Activated B cell treated with CpG ODN at 0.5 μM for 24 hours (primary cell): Measurements from ENCODE around the gene ZNF682. TPM values are rescaled to one million over a fixed set of nuclear protein-coding genes. Genes with fewer than 3 reads are reported as not detected.
A peak's percentile ranks its signal among the peaks of the same experiment; 100 is the strongest.

Source experiments
- ATAC-seq: fragments of 200-7000 bp; cut with Tn5 transposase; one replicate; pipeline ENCODE4 v1.10.0; 2021; ENCODE audit warnings: low read depth, mild to moderate bottlenecking, moderate library complexity
- CTCF ChIA-PET: fragments of 350-600 bp; sonication (Branson Sonifier 250); formaldehyde crosslinking; loops from one replicate; lab custom pipeline; 2021; ENCODE audit warnings: antibody characterized with exemption; lab: Charles Lee
- POLR2A ChIA-PET: fragments of 350-600 bp; sonication (Branson Sonifier 250); formaldehyde crosslinking; loops from one replicate; lab custom pipeline; 2021; ENCODE audit warnings: antibody characterized with exemption; lab: Charles Lee
- DNase-seq: peaks from one replicate; pipeline ENCODE4 v3.0.0; 2022
- H3K27ac Mint-ChIP-seq: one replicate; pipeline ENCODE4 v1.8.0; 2020; ENCODE audit warnings: mixed read lengths
- H3K27me3 Mint-ChIP-seq: one replicate; pipeline ENCODE4 v1.8.0; 2021; ENCODE audit warnings: mixed read lengths
- H3K36me3 Mint-ChIP-seq: one replicate; pipeline ENCODE4 v1.8.0; 2021; ENCODE audit warnings: low read depth, mixed read lengths
- H3K4me1 Mint-ChIP-seq: one replicate; pipeline ENCODE4 v1.8.0; 2021; ENCODE audit warnings: mixed read lengths
- H3K4me3 Mint-ChIP-seq: one replicate; pipeline ENCODE4 v1.8.0; 2020; ENCODE audit warnings: mild to moderate bottlenecking, mixed read lengths
- H3K9me3 Mint-ChIP-seq: one replicate; pipeline ENCODE4 v1.8.0; 2020; ENCODE audit warnings: mixed read lengths
- intact Hi-C: fragments of 100-400 bp; cut with micrococcal nuclease; formaldehyde crosslinking; loops from one replicate; pipeline ENCODE4 v1.15.1; 2024
- total RNA-seq: library from RNA; stranded (reverse); gene quantifications from 2 replicates; pipeline ENCODE4 v1.2.3, GENCODE V29; 2022
- TF ChIP-seq, protein P1 (sequence below): fragments of 200-600 bp; IDR thresholded peaks from one replicate; pipeline ENCODE4 v1.8.0; 2022; ENCODE audit warnings: antibody characterized with exemption, mild to moderate bottlenecking

The ZNF682 gene
- total RNA-seq, 1 donor from 2014 or later = 19.9 TPM

DNA sequence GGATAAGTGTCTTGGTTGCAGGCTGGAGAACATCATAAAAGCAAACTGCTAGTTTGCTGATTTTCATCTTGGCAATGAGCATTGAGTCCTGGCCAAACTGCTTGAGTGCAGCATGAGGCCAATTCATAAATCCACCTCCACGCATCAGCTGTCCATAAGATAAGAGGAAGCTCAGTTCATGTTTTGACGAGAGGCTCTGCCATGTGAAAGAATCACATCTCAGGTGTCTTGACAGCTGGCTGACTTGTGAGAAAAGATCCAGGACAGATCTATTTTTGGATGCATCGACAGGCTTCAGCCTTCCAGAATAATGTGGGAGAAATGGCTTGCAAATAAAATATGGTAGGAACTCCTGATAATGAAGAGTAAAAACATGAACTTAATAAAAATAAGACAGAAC lies 5.4 kb upstream of the ZNF682 start:
- ATAC-seq (no peak), DNase-seq (no peak)
- Mint-ChIP-seq H3K4me1 (no peaks in the 10 kb centered on the region), H3K9me3 (no peaks in the 10 kb centered on the region), H3K36me3 (no peaks in the 10 kb centered on the region), H3K27ac (no peak overlapping the region), H3K27me3 (no peaks in the 10 kb centered on the region), H3K4me3 (no peak overlapping the region)
- TF ChIP-seq, protein P1, sequence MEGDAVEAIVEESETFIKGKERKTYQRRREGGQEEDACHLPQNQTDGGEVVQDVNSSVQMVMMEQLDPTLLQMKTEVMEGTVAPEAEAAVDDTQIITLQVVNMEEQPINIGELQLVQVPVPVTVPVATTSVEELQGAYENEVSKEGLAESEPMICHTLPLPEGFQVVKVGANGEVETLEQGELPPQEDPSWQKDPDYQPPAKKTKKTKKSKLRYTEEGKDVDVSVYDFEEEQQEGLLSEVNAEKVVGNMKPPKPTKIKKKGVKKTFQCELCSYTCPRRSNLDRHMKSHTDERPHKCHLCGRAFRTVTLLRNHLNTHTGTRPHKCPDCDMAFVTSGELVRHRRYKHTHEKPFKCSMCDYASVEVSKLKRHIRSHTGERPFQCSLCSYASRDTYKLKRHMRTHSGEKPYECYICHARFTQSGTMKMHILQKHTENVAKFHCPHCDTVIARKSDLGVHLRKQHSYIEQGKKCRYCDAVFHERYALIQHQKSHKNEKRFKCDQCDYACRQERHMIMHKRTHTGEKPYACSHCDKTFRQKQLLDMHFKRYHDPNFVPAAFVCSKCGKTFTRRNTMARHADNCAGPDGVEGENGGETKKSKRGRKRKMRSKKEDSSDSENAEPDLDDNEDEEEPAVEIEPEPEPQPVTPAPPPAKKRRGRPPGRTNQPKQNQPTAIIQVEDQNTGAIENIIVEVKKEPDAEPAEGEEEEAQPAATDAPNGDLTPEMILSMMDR = no peak
- intact Hi-C loops = no loop called here
- ChIA-PET CTCF (no interaction called here), POLR2A (no interaction called here)

DNA sequence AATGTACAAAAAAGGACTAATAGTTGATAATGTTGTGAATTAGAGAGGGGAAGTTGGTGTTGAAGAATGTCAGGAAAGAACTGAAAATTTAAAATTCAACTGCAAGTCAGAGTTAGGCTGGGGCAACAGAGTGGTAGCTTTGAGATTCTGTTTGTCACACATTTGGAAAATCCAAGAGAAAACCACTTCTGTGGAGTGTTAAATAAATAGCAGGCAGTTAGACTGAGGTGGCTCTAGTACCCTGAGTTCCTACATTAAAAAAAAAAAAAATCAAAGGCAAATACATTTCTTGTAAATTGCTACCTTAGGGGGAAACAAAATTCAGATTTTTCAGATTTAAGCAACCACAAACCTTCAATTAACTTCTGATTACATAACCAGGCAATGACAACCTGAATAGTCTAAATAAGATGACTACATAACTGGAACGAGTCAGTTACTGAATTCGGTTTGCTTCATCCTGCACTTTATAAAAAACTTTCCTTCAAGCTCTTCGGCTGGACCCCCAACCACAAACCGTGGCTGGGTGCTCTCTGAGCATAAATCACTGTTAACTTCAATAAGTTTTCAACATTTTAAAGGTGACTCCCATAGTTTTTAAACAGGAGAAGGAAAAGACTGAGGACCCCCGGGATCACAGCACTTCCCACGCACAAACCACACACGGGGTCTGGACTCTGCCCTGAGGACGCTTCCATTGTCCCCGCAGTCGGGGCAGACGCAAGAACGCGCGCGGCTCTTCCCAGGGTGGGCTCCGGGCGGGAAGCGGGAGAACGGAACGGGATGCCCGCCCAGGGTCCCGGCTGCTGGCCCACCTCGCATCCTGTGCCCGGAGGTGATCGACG lies 725 bp downstream of the ZNF682 start:
- H3K36me3 Mint-ChIP-seq = peaks cover 3% of the 10 kb centered on the region

DNA sequence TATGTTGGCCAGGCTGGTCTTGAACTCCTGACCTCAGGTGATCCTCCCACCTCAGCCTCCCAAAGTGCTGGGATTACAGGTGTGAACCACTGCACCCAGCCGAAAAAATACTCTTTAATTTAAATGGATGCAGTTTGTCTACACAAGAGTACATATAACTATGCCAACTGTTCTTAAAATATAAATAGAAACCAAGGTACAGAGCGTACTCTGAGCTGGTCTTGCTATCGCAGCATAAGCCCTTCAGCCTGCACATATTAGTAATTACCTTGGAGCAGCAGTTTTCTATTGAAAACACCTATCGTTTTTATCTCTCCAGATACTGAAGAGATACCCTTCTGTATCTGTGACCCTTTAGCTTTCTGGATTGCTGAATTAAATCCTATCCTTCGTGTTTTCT lies 3.4 kb downstream of the ZNF682 start:
- H3K36me3 Mint-ChIP-seq = peaks cover 12% of the 10 kb centered on the region
- H3K27me3 Mint-ChIP-seq = no peaks in the 10 kb centered on the region
- DNase-seq = no peak
- no peaks in the 10 kb centered on the region for H3K9me3 Mint-ChIP-seq
- H3K4me1 Mint-ChIP-seq = peaks cover 14% of the 10 kb centered on the region
- ChIA-PET CTCF (no interaction called here), POLR2A (interaction anchor here (0.7 kb wide), 1 partner anchor 16 kb away, joined by 4 read pairs; no protein-coding TSS in a partner anchor)
- no peak overlapping the region for H3K27ac Mint-ChIP-seq
- no peak overlapping the region for H3K4me3 Mint-ChIP-seq
- no peak for ATAC-seq
- TF ChIP-seq, protein P1 = no peak
- intact Hi-C loops = loop anchor here (5.0 kb wide), 1 partner anchor 131 kb away; the partner anchor contains the start of gene ZNF486

More for the DNA sequence above, 725 bp downstream of the ZNF682 start:
- no peaks in the 10 kb centered on the region for H3K9me3 Mint-ChIP-seq
- no peak for ATAC-seq
- no peaks in the 10 kb centered on the region for H3K27me3 Mint-ChIP-seq
- peak overlapping the region; percentile 98 for H3K4me3 Mint-ChIP-seq
- ChIA-PET CTCF (interaction anchor here (1.0 kb wide), 2 partner anchors 14 to 200 kb away, joined by 3 to 7 read pairs; no protein-coding TSS in a partner anchor), POLR2A (interaction anchor here (0.6 to 2.8 kb wide), 18 partner anchors 9 to 1290 kb away, joined by 3 to 44 read pairs (median 4); partner anchors contain the start of genes ATP13A1, NDUFA13, TSSK6 and ZNF14)
- peaks cover 14% of the 10 kb centered on the region for H3K4me1 Mint-ChIP-seq
- DNase-seq = no peak
- intact Hi-C loops = loop anchor here (1.0 to 5.0 kb wide), 5 partner anchors 14 to 200 kb away; partner anchors contain the start of genes ZNF486 and ZNF90
- TF ChIP-seq, protein P1 = no peak
- H3K27ac Mint-ChIP-seq = peak overlapping the region; percentile 56

DNA sequence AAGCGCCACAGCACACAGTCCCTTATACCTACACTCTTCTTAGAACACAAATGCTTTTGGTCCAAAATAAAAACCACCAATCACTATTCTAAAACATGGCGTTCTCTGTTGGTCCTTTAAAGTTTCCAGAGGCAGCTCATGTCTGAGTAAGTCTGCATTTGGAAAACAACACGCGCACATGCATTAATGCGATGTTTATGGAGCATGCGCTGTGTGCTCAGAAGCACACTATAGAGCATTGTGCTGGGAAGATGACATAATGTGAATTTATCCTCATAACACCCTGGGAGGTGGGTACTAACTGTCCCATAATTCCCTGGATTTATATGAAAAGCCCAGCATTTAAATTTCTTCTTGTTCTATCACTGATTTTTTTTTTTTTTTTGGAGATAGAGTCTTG lies 10.7 kb downstream of the ZNF682 start:
- H3K27ac Mint-ChIP-seq = no peak overlapping the region
- POLR2A ChIA-PET = interaction anchor here (1.2 kb wide), 1 partner anchor 23 kb away, joined by 4 read pairs; no protein-coding TSS in a partner anchor

More for the DNA sequence above, 10.7 kb downstream of the ZNF682 start:
- ATAC-seq (no peak), DNase-seq (no peak)
- Mint-ChIP-seq H3K36me3 (peaks cover 28% of the 10 kb centered on the region), H3K4me1 (no peaks in the 10 kb centered on the region), H3K4me3 (no peak overlapping the region), H3K9me3 (no peaks in the 10 kb centered on the region), H3K27me3 (no peaks in the 10 kb centered on the region)
- CTCF ChIA-PET = no interaction called here
- intact Hi-C loops = no loop called here
- TF ChIP-seq, protein P1 = no peak
